SW480 (cell line): ENCODE data around the gene ABL2.
"Not testable (repeated sequence)": the region's sequence is repeated elsewhere in the genome, so short reads cannot be mapped to it uniquely, and the experiment has no call there.

Source experiments
- DNase-seq: peaks from one replicate; pipeline ENCODE4 v3.0.0-alpha.2; 2016; ENCODE audit warnings: low spot score

Gene ABL2

DNA sequence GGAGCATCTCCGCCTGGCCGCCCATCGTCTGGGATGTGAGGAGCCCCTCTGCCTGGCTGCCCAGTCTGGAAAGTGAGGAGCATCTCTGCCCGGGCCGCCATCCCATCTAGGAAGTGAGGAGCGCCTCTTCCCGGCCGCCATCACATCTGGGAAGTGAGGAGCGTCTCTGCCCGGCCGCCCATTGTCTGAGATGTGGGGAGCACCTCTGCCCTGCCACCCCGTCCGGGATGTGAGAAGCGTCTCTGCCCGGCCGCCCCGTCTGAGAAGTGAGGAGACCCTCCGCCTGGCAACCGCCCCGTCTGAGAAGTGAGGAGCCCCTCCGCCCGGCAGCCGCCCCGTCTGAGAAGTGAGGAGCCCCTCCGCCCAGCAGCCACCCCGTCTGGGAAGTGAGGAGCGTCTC is 94.3 kb downstream of the ABL2 start:
- not testable (repeated sequence) for DNase-seq

DNA sequence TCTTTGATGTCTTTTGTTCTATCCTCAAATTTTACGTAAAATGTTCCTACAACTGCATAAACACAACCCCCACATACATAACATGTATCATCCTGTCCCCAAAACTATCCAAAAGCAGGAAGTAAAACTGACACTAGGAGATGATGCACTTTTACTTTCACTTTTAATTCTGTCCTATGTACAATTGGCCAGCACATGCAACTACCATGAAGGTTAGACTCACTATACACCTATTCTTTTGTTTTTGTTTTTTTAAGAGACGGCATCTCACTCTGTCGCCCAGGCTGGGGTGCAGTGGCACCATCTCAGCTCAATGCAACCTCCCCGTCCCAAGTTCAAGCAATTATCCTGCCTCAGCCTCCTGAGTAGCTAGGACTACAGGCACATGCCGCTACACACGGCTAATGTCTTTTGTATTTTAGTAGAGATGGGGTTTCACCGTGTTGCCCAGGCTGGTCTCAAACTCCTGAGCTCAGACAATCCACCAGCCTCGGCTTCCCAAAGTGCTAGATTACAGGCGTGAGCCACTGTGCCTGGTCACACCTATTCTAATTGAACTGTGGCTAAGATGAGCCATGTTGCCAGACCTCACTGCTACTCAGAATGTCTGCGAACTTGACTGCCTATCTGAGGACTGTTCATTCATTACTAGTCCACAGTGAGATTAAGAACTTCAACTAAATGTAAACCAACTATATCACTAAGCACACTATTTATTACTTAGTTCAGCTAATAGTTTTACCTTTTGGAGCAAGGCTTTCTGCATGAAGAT is 99.6 kb downstream of the ABL2 start:
- DNase-seq = peak; percentile 22

DNA sequence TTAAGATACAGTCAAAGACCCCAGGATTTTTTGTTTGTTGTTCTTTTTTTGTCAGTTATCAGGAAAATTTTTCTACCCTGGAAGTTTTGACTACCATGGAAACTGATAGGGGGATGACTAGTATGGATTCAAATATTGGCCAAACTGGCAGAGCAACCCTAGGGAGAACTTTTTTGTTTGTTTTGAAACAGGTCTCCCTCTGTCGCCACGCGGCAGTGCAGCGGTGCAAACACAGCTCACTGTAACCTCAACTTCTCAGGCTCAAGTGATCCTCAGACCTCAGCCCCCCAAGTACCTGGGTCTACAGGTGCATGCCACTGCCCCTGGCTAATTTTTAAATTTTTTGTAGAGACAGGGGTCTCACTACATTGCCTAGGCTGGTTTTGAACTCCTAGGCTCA is 101.0 kb downstream of the ABL2 start:
- no peak for DNase-seq

DNA sequence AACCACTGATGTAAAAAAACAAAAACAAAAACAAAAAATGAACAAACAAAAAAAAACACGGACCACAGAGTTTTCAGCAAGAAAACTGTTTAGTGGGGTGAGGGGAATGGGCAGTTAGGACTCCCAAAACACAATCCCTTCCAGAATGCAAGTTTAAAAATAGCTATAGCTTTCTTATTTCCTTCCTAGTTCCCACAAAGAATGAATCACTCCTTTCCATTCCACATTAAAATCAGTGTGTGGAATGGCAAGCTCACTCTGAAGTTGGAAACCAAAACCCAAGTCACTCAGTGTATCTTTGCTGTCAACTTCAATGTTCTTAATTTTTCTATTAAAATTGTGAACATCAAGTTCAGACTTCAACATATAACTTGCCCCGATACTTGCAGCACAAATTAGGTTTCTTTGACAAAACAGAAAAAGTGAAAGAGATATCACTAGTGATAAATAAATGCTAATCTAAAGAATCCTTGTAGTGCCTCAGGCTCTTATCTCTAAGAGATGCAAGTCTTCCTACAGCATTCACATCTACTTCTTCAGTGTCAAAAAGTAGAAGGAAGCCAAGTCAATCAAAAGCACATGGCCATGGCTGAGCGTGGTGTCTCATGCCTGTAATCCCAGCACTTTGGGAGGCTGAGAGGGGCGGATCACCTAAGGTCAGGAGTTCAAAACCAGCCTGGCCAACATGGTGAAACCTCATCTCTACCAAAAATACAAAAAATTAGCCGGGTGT is 102.1 kb downstream of the ABL2 start:
- no peak for DNase-seq

DNA sequence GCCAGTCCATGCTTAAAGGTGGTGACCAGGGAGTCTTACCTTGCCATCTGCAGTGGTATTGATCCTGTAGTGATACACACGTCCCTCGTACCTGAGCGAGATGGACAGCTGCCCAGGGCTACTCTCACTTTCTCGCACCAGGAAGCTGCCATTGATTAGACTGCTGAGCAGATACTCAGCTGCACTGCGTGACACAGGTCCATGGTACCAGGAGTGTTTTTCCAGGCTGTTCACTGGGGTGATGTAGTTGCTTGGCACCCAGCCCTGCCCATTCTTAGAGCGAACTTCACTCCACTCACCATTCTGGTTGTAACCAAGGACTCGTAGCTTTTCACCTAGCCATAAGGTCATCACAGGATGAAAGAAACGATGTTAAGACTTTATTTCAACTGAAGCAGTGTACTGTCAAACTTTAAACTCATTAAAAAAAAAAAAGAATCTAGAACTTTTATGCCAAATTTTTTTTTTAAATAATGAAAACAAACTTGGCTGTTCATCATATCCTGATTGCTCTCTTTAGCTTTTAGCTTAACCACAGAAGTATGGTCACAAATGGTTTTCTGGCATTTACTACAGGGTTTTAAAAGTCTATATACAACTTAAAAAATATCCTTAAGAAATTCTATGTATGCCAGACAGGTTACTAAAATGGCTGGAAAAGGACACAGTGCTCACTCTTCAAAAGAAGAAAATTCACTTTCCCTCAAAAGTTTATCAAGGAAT is 103.0 kb downstream of the ABL2 start:
- no peak for DNase-seq

DNA sequence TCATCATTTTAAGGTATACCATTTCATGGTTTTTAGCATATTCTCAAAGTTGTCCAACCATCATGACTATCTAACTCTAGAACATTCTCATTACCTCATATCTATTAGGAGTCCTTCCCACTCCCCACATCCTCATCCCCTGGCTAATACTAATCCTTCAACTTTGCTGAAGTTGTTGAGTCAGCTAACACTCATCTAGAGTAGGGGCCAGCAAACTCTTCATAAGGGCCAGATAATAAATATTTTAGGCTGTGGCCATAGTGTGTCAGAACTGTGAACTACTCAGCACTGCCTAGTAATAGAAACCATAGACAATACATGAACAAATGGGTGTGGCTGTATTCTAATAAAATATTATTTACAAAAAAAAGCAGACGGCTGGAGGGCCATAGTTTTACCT is 104.6 kb downstream of the ABL2 start:
- DNase-seq = no peak

DNA sequence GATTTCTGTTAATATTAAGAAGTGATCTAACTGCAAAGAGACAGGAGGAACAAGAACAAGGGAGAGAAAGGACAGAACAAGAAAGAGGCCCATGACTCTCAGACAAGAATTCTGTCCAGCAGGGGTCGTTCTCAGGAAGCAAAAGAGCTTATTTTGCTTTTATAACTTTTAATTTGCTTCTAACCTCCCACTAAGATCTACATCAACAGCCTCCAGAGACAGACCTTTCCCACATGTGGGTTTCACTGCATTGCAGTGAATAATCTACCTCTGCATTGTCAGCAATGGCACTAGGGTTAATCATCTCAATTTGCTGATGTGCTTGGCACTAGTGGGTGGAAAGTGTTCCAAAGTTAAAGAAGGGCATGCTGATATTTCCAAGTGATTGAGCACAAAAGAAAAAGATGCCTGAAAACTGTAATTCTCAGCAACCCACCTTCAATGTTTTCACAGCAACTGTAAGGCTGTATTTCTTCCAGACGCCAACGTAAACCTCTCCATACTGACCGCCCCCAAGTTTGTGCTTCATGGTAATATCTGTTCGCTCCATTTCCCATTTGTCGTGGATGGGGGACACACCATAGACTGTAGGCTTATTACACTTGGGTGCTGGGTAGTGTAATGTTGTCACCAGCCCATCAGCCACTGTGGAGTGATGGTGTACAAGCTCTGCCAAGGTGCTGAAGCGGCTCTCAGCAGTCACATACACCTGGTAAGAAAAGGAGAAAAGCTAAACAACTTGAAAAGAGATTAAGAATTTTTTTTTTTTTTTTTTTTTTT is 108.1 kb downstream of the ABL2 start:
- peak; percentile 27 for DNase-seq

DNA sequence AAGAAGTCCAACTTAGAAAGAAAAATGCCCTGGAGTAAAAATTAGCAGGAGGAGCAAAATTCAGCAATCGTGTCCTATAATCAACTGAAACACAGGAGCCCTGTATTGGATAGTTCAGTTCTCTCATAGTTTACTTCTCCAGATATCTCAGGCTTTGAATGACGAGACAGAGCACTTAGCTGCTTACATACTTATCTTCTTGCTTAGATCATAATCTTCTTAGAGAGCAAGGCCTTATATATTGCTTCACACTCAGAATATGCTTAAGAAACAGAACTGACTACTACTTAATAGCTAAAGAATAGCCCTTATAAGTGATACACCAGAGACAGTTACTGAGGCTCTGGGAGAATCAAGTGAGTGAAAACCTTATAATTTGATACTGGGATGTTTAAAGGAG is 108.7 kb downstream of the ABL2 start:
- DNase-seq = no peak

DNA sequence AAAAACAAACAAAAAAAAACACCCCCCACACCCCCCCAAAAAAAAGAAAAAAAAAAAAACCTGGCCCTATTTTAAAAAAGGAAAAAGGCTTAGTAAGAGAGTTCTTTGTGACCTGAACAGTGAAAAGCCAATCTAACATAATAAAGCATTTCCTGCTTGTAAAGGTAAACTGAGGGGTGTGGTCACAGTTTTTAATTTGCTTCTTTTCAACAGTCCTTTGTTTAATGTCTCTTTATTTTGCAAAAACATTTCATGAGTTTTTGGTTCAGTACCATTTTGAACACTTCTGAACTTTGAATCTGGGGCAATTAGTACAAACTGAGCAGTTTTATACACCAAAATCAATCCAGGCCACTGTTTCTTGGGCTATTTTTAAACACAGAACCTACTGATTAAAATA is 110.0 kb downstream of the ABL2 start:
- no peak for DNase-seq

DNA sequence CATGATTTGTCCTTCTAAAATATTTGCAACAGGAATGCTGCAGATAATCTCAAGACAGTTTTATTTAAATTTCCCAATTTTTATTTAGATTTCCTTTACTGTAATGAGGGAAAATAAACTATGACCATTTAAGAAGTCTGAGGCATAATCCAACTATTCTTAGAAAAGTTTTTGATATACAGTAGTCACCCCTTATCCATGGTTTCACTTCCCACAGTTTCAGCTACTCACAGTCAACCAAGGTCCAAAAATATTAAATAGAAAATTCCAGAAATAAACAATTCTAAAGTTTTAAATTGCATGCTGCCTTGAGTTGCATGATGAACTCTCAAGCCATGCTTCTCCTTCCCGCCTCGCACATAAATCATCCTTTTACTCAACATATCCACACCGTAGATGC is 114.3 kb downstream of the ABL2 start:
- no peak for DNase-seq

DNA sequence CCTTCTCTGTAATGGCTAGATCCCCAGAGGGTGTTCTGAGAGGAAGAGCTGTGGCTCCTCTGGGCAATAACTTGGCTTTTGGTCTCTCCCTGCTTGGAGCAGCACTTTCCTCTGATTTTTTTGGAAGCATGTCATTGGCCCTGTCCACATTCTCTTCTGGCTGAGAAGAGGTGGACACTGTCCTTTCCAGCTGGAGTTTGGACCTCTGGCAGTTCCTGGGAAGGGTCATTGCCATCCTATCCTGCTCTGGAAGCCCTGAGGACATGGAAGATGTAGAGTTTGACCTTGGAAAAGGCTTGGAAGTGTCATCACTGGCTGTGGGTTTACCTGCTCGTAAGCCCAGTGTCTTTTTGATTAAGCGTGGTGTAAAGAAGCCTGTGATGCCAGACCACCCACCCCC is 120.8 kb downstream of the ABL2 start:
- DNase-seq = no peak

DNA sequence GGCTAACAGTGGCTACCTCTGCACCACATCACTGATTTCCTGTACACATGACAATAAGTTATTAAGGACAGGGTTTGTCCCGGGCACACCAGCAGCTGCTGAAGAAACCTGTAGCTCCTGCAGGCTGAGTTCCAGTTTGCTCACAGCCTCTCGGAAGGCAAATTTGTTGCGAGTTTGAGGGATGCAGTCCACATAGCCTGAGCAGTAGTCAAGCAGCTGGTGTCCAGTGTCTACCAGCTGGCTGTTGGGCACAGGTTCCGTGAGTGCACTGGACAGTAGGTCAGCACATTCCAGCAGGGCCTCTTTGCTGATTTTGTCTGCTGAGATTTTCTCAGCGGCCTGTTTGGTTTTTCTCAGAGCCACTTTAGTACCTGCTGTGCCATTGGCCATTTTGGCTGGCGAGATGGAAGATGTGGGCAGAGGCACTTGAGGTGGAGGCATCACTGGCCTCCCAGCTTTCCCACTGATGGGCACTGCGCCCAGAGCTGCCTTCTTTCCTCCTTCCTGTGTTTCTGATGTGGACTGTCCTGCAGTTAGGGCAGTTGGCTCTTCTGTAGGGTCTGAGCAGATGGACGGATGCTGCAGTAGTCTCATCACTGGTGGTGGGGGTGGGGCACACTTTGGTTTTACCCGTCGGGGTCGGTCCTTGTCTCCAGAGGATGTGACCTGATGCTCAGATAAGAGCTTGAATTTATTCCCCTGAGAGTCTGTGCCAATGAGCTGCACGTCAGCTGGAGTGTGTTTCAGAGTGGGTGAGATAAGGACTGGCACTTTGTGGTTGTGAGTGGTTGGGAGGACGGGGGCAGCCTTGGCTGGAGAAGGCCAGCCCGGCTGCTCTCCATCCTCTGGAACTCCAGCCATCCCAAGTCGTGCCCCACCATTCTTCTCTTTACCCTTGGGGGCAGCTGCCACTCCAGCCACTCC is 121.5 kb downstream of the ABL2 start:
- no peak for DNase-seq

DNA sequence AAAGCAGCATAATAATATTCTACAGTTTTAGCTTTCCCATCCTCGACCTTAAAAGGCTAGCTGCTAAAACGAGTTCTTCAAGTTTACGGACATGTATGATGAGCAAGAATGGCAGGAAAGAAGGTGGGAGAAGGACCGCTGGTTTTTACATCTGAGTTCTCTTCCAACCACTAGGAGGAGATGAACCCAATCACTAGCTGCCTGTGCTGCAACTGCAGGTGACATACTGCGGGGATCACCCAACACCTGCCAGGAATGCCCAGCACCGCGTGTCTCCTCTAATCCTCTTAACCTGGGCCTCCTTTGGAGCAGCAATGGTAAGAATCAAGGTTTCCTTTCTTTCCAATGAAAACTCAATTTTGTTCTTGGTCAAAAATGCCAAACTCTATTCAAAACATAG is 124.1 kb downstream of the ABL2 start:
- DNase-seq = peak; percentile 21

DNA sequence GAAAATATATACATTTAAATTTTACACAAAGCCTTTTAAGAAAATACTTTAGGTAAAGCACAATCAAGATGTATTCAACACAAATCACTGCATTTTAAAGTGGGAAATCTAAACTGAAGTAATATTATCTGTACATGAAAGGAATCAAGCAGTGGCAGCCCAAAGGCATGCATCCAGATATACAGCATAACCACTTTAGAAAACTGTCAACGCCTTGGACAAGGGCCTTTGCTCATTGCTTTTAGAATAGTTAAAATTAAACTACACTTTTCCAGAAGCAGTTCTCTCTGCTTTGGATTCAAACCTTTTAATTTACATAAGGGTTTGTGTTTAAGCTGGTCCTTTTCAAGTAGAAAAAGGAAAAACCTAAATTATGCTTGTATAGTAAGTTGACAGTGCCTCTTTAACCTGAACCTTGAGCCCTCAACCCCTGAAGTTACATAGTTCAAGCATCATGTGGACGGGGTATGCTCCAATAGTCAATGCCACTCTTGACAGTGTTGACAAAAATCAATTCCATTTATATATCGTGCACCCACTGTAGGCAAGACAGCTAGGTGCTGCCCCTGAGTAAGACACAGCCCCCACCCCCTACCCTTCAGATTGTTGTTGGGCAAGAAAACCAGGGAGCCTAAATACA is 124.7 kb downstream of the ABL2 start:
- DNase-seq = no peak

DNA sequence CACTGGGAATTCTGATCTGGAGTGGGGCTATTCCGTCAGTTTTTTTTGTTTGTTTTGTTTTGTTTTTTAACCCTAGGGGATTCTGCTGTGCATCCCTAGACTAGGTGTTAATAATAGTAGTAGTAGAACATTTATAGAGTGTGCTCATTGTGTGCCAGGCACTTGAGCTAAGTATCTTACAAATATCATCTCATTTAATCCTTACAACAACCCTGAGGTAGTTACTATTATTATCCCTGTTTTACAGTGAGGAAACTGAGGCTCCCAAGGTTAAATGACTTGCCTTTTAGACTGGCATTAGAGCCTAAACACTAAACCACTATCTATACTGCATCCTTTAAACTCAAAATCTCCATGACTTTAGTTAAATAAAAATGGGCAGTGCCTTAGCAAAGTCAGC is 125.5 kb downstream of the ABL2 start:
- no peak for DNase-seq

DNA sequence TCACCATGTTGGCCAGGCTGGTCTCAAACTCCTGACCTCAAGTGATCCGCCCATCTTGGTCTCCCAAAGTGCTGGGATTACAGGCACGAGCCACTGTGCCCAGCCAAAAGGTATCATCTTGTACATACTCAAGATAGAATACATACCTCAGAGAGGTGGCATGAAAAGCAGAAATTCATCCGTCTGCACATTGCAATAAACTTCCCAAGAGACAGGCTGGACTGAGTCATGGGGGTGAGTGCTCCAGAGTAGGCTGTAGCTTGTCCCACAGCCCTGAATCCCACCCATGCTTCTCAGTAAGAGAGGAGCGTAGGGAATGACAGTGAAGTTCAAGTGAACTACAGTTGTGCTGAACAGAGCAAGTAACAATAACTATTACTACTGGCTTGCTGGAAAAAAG is 127.9 kb downstream of the ABL2 start:
- no peak for DNase-seq

DNA sequence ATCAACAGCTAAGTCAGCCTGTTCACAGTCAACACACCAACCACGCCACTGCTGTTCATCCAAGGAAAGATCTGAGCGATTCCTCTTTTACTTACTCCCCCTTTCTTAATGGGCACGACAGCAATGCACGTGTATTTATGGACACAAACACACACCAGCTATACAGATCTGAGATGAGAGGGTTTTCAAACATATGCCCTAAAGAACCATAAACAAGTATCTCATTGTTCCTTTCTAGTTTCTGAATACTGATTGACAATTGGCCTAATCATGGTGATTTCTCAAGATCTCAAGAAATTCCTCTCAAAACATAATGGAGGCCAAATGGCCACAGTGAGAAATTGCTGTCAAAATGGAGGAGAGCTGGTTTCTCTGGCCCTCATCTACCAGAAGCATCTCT is 129.6 kb downstream of the ABL2 start:
- DNase-seq = no peak

DNA sequence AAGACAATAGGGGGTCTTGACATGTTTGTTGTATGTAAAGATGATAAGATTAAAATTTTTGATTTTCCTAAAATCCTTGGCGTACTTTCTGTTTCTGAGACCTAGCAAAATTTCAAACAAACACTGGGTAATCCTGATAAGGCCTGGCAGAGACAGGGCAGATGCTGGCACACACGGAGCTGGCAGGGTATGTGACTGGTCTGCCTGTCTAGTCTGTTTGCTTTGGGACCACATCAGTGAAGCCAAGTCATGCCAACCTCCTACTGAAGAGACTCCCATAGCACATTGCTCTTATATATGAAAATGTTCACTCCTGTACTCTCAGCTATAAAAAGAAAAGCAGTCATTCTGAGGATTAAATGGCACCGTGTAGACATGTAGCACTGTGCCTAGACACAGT is 133.6 kb downstream of the ABL2 start:
- no peak for DNase-seq

DNA sequence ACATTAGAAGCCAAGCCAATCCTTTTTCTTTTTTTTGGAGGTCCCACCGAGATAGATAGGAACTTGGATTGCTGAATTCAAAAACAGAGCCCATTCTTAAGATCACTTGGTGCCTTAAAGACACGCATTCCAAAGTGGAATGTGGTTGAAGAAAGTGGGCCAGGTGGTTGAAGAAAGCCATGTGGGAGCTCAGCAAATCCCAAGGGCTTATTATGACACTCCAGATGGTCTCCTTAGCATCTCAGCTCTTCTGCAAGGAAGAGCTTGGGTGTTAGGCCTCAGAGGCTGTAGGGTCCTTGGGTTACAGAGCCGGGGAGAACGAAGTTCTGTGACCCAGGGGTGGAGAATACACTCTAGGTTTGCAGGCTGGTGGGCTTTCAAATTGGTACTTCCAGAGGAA is 134.1 kb downstream of the ABL2 start:
- no peak for DNase-seq

DNA sequence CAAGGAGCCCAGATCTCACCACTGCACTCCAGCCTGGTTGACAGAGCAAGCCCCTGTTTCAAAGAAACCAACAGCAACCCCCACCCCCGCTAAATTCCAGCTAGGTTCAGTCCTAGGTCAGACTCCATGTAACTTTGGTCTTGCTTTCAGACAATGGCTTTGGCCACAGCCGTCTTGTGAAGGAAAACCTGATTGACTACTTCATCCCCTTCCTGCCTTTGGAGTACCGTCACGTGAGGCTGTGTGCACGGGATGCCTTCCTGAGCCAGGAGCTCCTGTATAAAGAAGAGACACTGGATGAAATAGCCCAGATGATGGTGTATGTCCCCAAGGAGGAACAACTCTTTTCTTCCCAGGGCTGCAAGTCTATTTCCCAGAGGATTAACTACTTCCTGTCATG is 134.7 kb downstream of the ABL2 start:
- DNase-seq = no peak
